Calu3 (cell line): ENCODE measurements around the gene LAMTOR3. TPM values are rescaled to one million over a fixed set of nuclear protein-coding genes. Genes with fewer than 3 reads are reported as not detected.

Source experiments
- BruUV-seq: library from RNA; stranded (reverse); fragments of 400-500 nt; replicated peaks from 2 replicates; lab custom pipeline; 2021; lab: Mats Ljungman, UMichigan
- CTCF ChIA-PET: fragments of 300-600 bp; sonication (Branson Sonifier 250); formaldehyde crosslinking; loops from one replicate; lab custom pipeline; 2022; ENCODE audit warnings: antibody characterized with exemption; lab: Charles Lee
- DNase-seq: peaks from one replicate; pipeline ENCODE4 v3.0.0; 2022
- H3K27ac Mint-ChIP-seq: one replicate; pipeline ENCODE4 v1.8.0; 2022; ENCODE audit warnings: mixed read lengths; ENCODE audit not compliant: unreplicated experiment
- H3K27me3 Mint-ChIP-seq: one replicate; pipeline ENCODE4 v1.8.0; 2022; ENCODE audit warnings: mixed read lengths; ENCODE audit not compliant: unreplicated experiment
- H3K36me3 Mint-ChIP-seq: one replicate; pipeline ENCODE4 v1.8.0; 2022; ENCODE audit warnings: mild to moderate bottlenecking, moderate library complexity, mixed read lengths; ENCODE audit not compliant: insufficient read depth, unreplicated experiment
- H3K4me1 Mint-ChIP-seq: one replicate; pipeline ENCODE4 v1.8.0; 2022; ENCODE audit warnings: mild to moderate bottlenecking, low read depth, mixed read lengths; ENCODE audit not compliant: unreplicated experiment
- H3K4me3 Mint-ChIP-seq: one replicate; pipeline ENCODE4 v1.8.0; 2022; ENCODE audit warnings: mild to moderate bottlenecking, low read depth, moderate library complexity, mixed read lengths; ENCODE audit not compliant: unreplicated experiment
- H3K9me3 Mint-ChIP-seq: one replicate; pipeline ENCODE4 v1.8.0; 2022; ENCODE audit warnings: low read depth, mixed read lengths; ENCODE audit not compliant: unreplicated experiment
- intact Hi-C: fragments of 100-400 bp; cut with micrococcal nuclease; formaldehyde crosslinking; loops from one replicate; pipeline ENCODE4 v1.10.0; 2022; ENCODE audit not compliant: unreplicated experiment
- total RNA-seq: library from RNA; stranded (reverse); gene quantifications from 2 replicates; pipeline ENCODE4 v1.2.3, GENCODE V29; 2022
- TF ChIP-seq, protein P1 (sequence below): fragments of 200-600 bp; IDR thresholded peaks from one replicate; pipeline ENCODE4 v1.8.0; 2022; ENCODE audit warnings: antibody characterized with exemption; ENCODE audit not compliant: unreplicated experiment

Gene LAMTOR3
- total RNA-seq, 1 experiment from 2014 or later: 19.2 TPM

DNA sequence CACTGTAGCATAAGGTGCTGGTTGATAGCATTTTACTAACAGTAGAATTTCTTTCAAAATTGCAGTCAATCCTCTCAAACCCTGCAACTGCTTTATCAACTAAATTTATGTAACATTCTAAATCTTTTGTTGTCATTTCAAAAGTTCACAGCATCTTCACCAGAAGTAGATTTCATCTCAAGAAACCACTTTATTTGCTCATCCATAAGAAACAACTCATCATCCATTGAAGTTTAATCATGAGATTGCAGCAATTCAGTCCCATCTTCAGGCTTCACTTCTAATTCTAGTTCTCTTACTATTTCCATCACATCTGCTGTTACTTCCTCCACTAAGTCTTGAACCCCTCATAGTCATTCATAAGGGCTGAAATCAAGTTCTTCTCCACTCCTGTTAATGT, 21.7 kb downstream of the LAMTOR3 start:
- Mint-ChIP-seq H3K27ac (no peak overlapping the region), H3K4me1 (no peaks in the 10 kb centered on the region), H3K27me3 (no peaks in the 10 kb centered on the region), H3K9me3 (no peaks in the 10 kb centered on the region), H3K4me3 (no peak overlapping the region), H3K36me3 (peaks cover 9% of the 10 kb centered on the region)
- BruUV-seq: no TSS peak
- CTCF ChIA-PET: no interaction called here
- intact Hi-C loops: no loop called here
- TF ChIP-seq, protein P1, sequence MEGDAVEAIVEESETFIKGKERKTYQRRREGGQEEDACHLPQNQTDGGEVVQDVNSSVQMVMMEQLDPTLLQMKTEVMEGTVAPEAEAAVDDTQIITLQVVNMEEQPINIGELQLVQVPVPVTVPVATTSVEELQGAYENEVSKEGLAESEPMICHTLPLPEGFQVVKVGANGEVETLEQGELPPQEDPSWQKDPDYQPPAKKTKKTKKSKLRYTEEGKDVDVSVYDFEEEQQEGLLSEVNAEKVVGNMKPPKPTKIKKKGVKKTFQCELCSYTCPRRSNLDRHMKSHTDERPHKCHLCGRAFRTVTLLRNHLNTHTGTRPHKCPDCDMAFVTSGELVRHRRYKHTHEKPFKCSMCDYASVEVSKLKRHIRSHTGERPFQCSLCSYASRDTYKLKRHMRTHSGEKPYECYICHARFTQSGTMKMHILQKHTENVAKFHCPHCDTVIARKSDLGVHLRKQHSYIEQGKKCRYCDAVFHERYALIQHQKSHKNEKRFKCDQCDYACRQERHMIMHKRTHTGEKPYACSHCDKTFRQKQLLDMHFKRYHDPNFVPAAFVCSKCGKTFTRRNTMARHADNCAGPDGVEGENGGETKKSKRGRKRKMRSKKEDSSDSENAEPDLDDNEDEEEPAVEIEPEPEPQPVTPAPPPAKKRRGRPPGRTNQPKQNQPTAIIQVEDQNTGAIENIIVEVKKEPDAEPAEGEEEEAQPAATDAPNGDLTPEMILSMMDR: no peak
- no peak for DNase-seq

- no peak overlapping the region for H3K27ac Mint-ChIP-seq
- no peak overlapping the region for H3K4me3 Mint-ChIP-seq
- BruUV-seq: no TSS peak
- TF ChIP-seq, protein P1: no peak
- CTCF ChIA-PET: no interaction called here
- no peak for DNase-seq
- intact Hi-C loops: no loop called here
- H3K27me3 Mint-ChIP-seq: no peaks in the 10 kb centered on the region
- no peaks in the 10 kb centered on the region for H3K9me3 Mint-ChIP-seq
- peaks cover 14% of the 10 kb centered on the region for H3K36me3 Mint-ChIP-seq
- no peaks in the 10 kb centered on the region for H3K4me1 Mint-ChIP-seq
Measured at GRCh38 chr4:99868126-99868596, 26.1 kb downstream of the LAMTOR3 start.

DNA sequence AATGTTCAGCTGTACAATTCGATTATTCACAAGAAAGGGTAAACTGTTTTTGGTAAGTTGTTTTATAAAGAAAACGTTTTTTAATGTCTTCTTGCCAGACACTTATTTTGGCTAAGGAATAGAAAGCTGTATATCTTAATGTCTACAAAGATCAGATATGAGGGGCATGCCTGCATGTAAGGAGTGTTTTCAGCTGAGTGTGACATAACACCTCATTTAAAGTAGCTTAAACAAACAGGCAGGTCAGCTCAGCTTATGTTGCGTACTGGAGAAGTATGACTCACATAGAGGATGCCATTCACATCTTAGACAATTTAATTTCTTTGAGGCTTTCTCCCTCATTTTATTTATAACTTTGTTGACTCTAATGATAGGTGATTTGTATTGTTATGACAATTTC, 30.4 kb downstream of the LAMTOR3 start:
- Mint-ChIP-seq H3K36me3 (peaks cover 14% of the 10 kb centered on the region), H3K4me3 (no peak overlapping the region), H3K9me3 (no peaks in the 10 kb centered on the region), H3K27ac (no peak overlapping the region), H3K27me3 (no peaks in the 10 kb centered on the region), H3K4me1 (no peaks in the 10 kb centered on the region)
- TF ChIP-seq, protein P1: no peak
- no TSS peak for BruUV-seq
- intact Hi-C loops: no loop called here
- CTCF ChIA-PET: no interaction called here
- DNase-seq: no peak

GRCh38 chr4:99861120-99861905, 32.9 kb downstream of the LAMTOR3 start:
- peaks cover 3% of the 10 kb centered on the region for H3K4me1 Mint-ChIP-seq
- DNase-seq: no peak
- BruUV-seq: no TSS peak
- no peak overlapping the region for H3K27ac Mint-ChIP-seq
- H3K9me3 Mint-ChIP-seq: no peaks in the 10 kb centered on the region
- TF ChIP-seq, protein P1: no peak
- CTCF ChIA-PET: no interaction called here
- H3K36me3 Mint-ChIP-seq: peaks cover 7% of the 10 kb centered on the region
- H3K27me3 Mint-ChIP-seq: no peaks in the 10 kb centered on the region
- intact Hi-C loops: no loop called here
- H3K4me3 Mint-ChIP-seq: no peak overlapping the region
